H9 (cell line): ENCODE measurements around the gene ITCH. TPM values are rescaled to one million over a fixed set of nuclear protein-coding genes. Genes with fewer than 3 reads are reported as not detected.

ENCODE experiments used
- DNase-seq: peaks from one replicate; pipeline ENCODE4 v3.0.0-alpha.2; 2017
- H2AFZ ChIP-seq: one replicate; pipeline ENCODE4 v1.6.1; 2013; ENCODE audit warnings: mild to moderate bottlenecking, low read length, control low read depth, moderate library complexity
- H2AK5ac ChIP-seq: 2 replicates; pipeline ENCODE4 v1.6.1; 2013; ENCODE audit warnings: low read length, control low read depth, mixed read lengths; ENCODE audit not compliant: insufficient read length
- H2BK120ac ChIP-seq: one replicate; pipeline ENCODE4 v1.6.1; 2013; ENCODE audit warnings: low read depth, mild to moderate bottlenecking, low read length, control low read depth, inconsistent platforms; ENCODE audit not compliant: poor library complexity, severe bottlenecking
- H2BK12ac ChIP-seq: 2 replicates; pipeline ENCODE4 v1.6.1; 2013; ENCODE audit warnings: low read length, control low read depth, mixed read lengths, low read depth; ENCODE audit not compliant: insufficient read length
- H2BK15ac ChIP-seq: 2 replicates; pipeline ENCODE4 v1.6.1; 2013; ENCODE audit warnings: low read depth, low read length, control low read depth
- H2BK20ac ChIP-seq: one replicate; pipeline ENCODE4 v1.6.1; 2013; ENCODE audit warnings: low read depth, mild to moderate bottlenecking, low read length, control low read depth, inconsistent platforms; ENCODE audit not compliant: poor library complexity, severe bottlenecking
- H2BK5ac ChIP-seq: 2 replicates; pipeline ENCODE4 v1.6.1; 2013; ENCODE audit warnings: low read length, control low read depth, mixed read lengths; ENCODE audit not compliant: insufficient read length
- H3K14ac ChIP-seq: 2 replicates; pipeline ENCODE4 v1.6.1; 2013; ENCODE audit warnings: low read length, control low read depth; ENCODE audit not compliant: insufficient read depth
- H3K18ac ChIP-seq: 2 replicates; pipeline ENCODE4 v1.6.1; 2013; ENCODE audit warnings: low read depth, mild to moderate bottlenecking, mixed read lengths, low read length, control low read depth; ENCODE audit not compliant: insufficient read length
- H3K23ac ChIP-seq: 2 replicates; pipeline ENCODE4 v1.6.1; 2013; ENCODE audit warnings: low read length, control low read depth, mixed read lengths, low read depth; ENCODE audit not compliant: insufficient read length
- H3K23me2 ChIP-seq: 2 replicates; pipeline ENCODE4 v1.6.1; 2013; ENCODE audit warnings: low read depth, mild to moderate bottlenecking, mixed read lengths, low read length, control low read depth; ENCODE audit not compliant: insufficient read length, poor library complexity, severe bottlenecking
- H3K27ac ChIP-seq: 2 replicates; pipeline ENCODE4 v1.5.1; 2013; ENCODE audit warnings: low read length, control low read depth, mixed read lengths, low read depth; ENCODE audit not compliant: insufficient read length
- H3K27me3 ChIP-seq: 2 replicates; pipeline ENCODE4 v1.6.1; 2013; ENCODE audit warnings: low read length, control low read depth, inconsistent platforms; ENCODE audit not compliant: insufficient read depth
- H3K4ac ChIP-seq: 2 replicates; pipeline ENCODE4 v1.6.1; 2013; ENCODE audit warnings: low read depth, mild to moderate bottlenecking, control low read depth, inconsistent platforms, low read length, moderate library complexity
- H3K4me1 ChIP-seq: 2 replicates; pipeline ENCODE4 v1.6.1; 2013; ENCODE audit warnings: low read length, control low read depth, inconsistent platforms; ENCODE audit not compliant: insufficient read depth
- H3K4me2 ChIP-seq: 2 replicates; pipeline ENCODE4 v1.6.1; 2013; ENCODE audit warnings: low read length, control low read depth, mixed read lengths; ENCODE audit not compliant: insufficient read length, insufficient read depth
- H3K56ac ChIP-seq: 2 replicates; pipeline ENCODE4 v1.6.1; 2013; ENCODE audit warnings: low read depth, mild to moderate bottlenecking, mixed read lengths, low read length, control low read depth; ENCODE audit not compliant: insufficient read length
- H3K79me1 ChIP-seq: 2 replicates; pipeline ENCODE4 v1.6.1; 2013; ENCODE audit warnings: low read depth, mild to moderate bottlenecking, moderate library complexity, low read length, control low read depth, inconsistent platforms; ENCODE audit not compliant: insufficient read depth, poor library complexity, severe bottlenecking
- H3K79me2 ChIP-seq: 2 replicates; pipeline ENCODE4 v1.6.1; 2013; ENCODE audit warnings: low read length, control low read depth, inconsistent platforms; ENCODE audit not compliant: insufficient read depth
- H3K9ac ChIP-seq: 2 replicates; pipeline ENCODE4 v1.6.1; 2013; ENCODE audit warnings: low read length, control low read depth, mixed read lengths; ENCODE audit not compliant: insufficient read length; ENCODE audit errors: extremely low read depth
- H3K9me3 ChIP-seq: one replicate; pipeline ENCODE4 v1.6.1; 2013; ENCODE audit warnings: low read depth, low read length, inconsistent platforms; ENCODE audit not compliant: control insufficient read depth
- H3T11ph ChIP-seq: one replicate; pipeline ENCODE4 v1.6.1; 2013; ENCODE audit warnings: mild to moderate bottlenecking, low read length, control low read depth, inconsistent platforms
- H4K20me1 ChIP-seq: one replicate; pipeline ENCODE4 v1.6.1; 2013; ENCODE audit not compliant: control insufficient read depth, insufficient read length, insufficient read depth
- H4K5ac ChIP-seq: 2 replicates; pipeline ENCODE4 v1.6.1; 2013; ENCODE audit warnings: low read depth, mild to moderate bottlenecking, mixed read lengths, low read length, control low read depth; ENCODE audit not compliant: insufficient read length
- H4K8ac ChIP-seq: replicated peaks from 2 replicates; pipeline ENCODE4 v1.6.1; 2013; ENCODE audit warnings: low read length, control low read depth, mixed read lengths, low read depth; ENCODE audit not compliant: insufficient read length
- H4K91ac ChIP-seq: 2 replicates; pipeline ENCODE4 v1.6.1; 2013; ENCODE audit warnings: low read depth, mild to moderate bottlenecking, moderate library complexity, mixed read lengths, low read length, control low read depth; ENCODE audit not compliant: insufficient read length
- H3K27ac Mint-ChIP-seq, 3 experiments: 2 replicates in 2 of 3; 3 replicates in 1 of 3; pipeline ENCODE4 v1.8.0; 2020 to 2021; ENCODE audit warnings: mixed read lengths in 3 of 3, mild to moderate bottlenecking in 1 of 3, moderate library complexity in 1 of 3
- H3K27me3 Mint-ChIP-seq: 2 replicates; pipeline ENCODE4 v1.8.0; 2021; ENCODE audit warnings: low read depth, mild to moderate bottlenecking, moderate library complexity, mixed read lengths
- H3K36me3 Mint-ChIP-seq, 3 experiments: 2 replicates in 2 of 3; 3 replicates in 1 of 3; pipeline ENCODE4 v1.8.0; 2020 to 2021; ENCODE audit warnings: low read depth in 3 of 3, mixed read lengths in 3 of 3; ENCODE audit not compliant: insufficient read depth in 1 of 3
- H3K4me1 Mint-ChIP-seq, 2 experiments: 2 replicates each; pipeline ENCODE4 v1.8.0; 2020; ENCODE audit warnings: mixed read lengths in 2 of 2
- H3K4me3 Mint-ChIP-seq, 2 experiments: 2 replicates in 1 of 2; 3 replicates in 1 of 2; pipeline ENCODE4 v1.8.0; 2020 to 2021; ENCODE audit warnings: mild to moderate bottlenecking in 2 of 2, mixed read lengths in 2 of 2, moderate library complexity in 1 of 2
- H3K9me3 Mint-ChIP-seq, 2 experiments: 2 replicates in 1 of 2; 3 replicates in 1 of 2; pipeline ENCODE4 v1.8.0; 2020; ENCODE audit warnings: mild to moderate bottlenecking in 2 of 2, mixed read lengths in 2 of 2, moderate library complexity in 1 of 2
- CTCF ChIP-seq: fragments of 200-600 bp; sonication (generic); conservative IDR thresholded peaks from 3 replicates; pipeline ENCODE4 v1.8.0; 2021; ENCODE audit warnings: antibody characterized with exemption, mild to moderate bottlenecking
- WGBS: extraction: QIAGEN DNeasy Blood & Tissue Kit; methylation state at CpG from one replicate; pipeline ENCODE4 v1.1.7; 2013; ENCODE audit warnings: missing lambda C conversion rate, low lambda C conversion rate, mixed read lengths; ENCODE audit not compliant: insufficient read length; ENCODE audit errors: extremely low coverage; 5-methylcytosine and 5-hydroxymethylcytosine counted together
- total RNA-seq: library from RNA; stranded (reverse); gene quantifications from 2 replicates; pipeline ENCODE4 v1.2.1, GENCODE V29; 2021

Gene ITCH
- total RNA-seq, 1 experiment from 2014 or later, result 55.9 TPM

GRCh38 chr20:34485068-34485634, 122.1 kb downstream of the ITCH start:
- Histone ChIP-seq H3T11ph (no peak overlapping the region), H3K79me1 (no peaks in the 10 kb centered on the region), H3K56ac (no peak overlapping the region), H2BK5ac (no peak overlapping the region), H3K9ac (no peak overlapping the region), H3K27ac (no peak overlapping the region), H2AFZ (no peak overlapping the region), H4K8ac (no peak overlapping the region), H4K20me1 (no peaks in the 10 kb centered on the region), H2BK12ac (no peak overlapping the region), H2BK120ac (no peak overlapping the region), H2BK20ac (no peak overlapping the region), H2BK15ac (no peak overlapping the region), H3K79me2 (no peaks in the 10 kb centered on the region), H3K18ac (no peak overlapping the region), H3K4me2 (no peak overlapping the region), H3K23ac (no peak overlapping the region), H2AK5ac (no peak overlapping the region), H3K9me3 (no peaks in the 10 kb centered on the region), H3K23me2 (no peaks in the 10 kb centered on the region), H4K5ac (no peak overlapping the region), H4K91ac (no peak overlapping the region), H3K4me1 (no peaks in the 10 kb centered on the region), H3K4ac (no peak overlapping the region), H3K14ac (no peak overlapping the region), H3K27me3 (no peaks in the 10 kb centered on the region)
- TF ChIP-seq CTCF, result no peak
- H3K9me3 Mint-ChIP-seq, result peaks cover 12 to 15% of the 10 kb centered on the region in 2 experiments
- no peaks in the 10 kb centered on the region for H3K27me3 Mint-ChIP-seq
- H3K4me1 Mint-ChIP-seq, result no peaks in the 10 kb centered on the region
- no peak overlapping the region for H3K4me3 Mint-ChIP-seq
- no CpG with 5 or more reads among the region's 4 CpGs for WGBS
- peak overlapping the region in 1 of 3 experiments; percentile 41; a peak in 1 of 7 replicates for H3K27ac Mint-ChIP-seq
- no peak for DNase-seq
- peaks cover 52 to 76% (median 72%) of the 10 kb centered on the region in 3 experiments for H3K36me3 Mint-ChIP-seq
